HPDE6-E6E7 (cell line): Measurements from ENCODE around the gene CCSAP.
"Not testable (repeated sequence)": the region's sequence is repeated elsewhere in the genome, so short reads cannot be mapped to it uniquely, and the experiment has no call there.

Source experiments
- DNase-seq: peaks from one replicate; pipeline ENCODE4 v3.0.0; 2011; ENCODE audit warnings: missing footprints; ENCODE audit errors: extremely low spot score

Gene CCSAP

DNA sequence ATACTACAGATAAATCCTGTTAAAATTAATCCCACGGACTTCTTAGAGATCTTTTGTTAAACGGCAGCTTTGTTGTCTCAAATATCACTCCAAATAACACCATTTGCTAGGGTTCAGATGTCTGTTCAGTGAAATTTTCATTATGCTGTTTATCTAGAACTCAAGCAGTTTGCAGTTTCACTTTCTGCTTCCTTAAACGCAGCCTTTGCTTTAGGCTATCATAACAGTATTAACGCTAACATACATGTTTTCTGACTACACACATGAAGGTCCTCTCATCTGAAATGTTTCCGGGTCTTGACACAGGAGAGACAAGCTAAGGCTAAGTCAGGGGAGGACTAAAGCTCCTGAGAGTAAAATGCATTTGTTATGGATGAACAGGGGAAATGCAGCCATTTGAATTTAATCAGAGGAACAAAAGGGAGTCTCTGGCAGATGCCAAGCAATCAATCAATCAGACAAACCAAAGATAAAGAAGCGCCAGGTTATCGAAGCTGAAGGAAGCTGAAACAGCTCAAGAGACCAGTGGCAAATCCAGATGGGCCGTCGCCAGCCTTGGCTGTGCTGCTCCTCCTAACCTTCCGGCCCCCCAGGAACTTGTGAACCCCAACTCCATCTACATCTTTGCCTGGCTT is 16.9 kb downstream of the CCSAP start:
- no peak for DNase-seq

DNA sequence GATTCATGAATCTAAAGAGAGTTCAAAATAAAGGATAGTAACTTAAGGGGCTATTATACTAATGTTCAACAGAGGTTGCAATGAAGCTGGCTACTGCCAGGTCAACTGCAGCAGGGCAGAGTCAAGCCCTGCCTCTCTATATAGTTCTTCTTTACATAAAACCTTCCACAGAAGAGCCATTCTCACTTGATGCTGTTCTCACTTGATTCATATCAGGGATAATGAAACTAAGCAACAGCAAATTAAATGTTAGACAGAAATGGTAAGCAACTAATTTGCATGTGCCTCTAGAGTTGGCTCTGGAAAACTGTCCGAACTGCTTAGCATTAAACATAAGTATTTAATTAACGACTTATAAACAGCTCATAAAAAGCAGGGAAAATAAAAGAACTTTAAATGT is 17.4 kb downstream of the CCSAP start:
- no peak for DNase-seq

DNA sequence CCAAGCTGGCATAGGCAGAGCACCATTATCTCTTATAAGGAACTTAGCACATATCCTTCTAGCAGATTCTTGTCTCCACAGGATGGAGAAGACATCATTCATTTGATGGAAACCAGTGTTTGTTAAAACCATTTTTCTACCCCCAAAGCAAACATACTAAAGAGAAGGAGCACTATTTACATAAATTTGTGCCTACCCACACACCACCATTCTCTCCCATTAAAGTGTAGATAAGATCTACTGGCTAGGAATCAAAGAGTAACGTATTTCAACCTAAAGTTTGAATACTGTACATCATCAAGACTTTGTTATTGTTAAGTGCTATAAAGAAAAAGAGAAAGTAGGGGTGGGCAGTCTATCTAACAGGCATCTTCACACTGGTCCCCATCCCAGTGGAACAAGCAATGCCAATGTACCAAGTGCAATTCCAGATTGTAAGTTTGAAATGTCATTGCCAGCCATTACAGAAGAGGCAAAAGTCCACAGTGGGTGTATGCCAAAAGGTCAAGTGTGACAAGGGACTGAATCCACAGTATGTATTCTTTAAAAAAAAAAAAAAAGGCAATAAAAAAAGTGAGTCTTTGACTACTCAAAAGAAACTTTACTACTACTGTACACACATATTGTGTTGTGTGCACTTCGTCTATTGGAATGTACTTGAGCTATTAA is 18.8 kb downstream of the CCSAP start:
- no peak for DNase-seq

DNA sequence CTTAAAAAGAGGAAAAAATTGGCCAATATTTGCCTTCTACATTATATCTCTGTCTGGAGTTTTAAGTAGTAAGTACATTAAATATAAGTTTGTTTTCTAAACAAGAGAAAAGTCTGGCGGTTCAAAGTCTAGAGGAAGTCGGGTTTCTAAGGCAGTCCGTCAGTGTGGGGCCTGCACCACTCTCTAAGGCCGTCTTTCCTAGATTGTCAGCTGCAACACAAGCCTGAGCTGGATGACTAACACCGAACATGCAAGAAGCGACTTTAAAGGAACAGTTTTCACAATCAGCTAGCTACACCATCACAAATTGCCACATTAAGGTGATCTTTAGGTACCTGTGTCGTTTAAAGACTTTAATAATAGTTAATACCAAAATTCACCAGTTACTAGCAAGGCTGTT is 19.6 kb downstream of the CCSAP start:
- no peak for DNase-seq

DNA sequence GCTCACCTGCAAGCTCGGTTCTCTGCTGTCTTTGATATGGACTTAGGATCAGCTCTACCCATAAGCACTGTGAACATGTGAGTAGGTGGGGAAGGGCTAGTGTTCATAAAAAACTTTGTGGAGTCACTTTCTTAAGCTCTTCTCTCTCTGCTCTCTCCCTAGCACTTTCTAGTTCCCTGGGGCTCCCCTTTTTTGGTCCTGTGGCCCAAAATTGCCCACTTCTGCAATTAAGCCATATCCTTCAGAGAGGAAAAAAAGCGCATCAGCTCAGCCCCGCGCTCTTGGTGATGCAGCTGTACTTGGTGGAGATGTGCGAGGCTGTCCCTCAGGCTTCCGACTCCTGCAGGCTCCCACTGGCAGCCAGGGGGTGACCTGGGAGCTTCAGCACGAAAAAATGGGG is 23.4 kb downstream of the CCSAP start:
- DNase-seq = no peak

DNA sequence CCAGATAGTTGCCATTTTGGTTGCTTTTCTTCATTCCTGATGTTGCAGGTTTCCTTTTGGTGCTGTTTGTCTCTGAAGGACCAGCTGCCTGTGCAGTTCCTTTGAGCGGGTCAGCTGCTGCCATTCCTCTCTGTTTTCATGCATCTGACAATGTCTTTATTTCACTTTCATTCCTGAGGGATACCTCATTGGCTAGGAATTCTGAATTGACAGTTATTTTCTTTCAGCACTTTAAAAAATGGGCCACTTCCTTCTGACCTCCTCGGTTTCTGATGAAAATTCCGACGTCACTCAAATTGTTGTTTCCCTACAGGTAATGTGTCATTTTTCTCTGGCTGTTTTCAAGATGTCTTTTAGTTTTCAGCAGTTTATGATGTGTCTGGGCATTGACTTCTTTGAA is 24.8 kb downstream of the CCSAP start:
- DNase-seq = no peak

DNA sequence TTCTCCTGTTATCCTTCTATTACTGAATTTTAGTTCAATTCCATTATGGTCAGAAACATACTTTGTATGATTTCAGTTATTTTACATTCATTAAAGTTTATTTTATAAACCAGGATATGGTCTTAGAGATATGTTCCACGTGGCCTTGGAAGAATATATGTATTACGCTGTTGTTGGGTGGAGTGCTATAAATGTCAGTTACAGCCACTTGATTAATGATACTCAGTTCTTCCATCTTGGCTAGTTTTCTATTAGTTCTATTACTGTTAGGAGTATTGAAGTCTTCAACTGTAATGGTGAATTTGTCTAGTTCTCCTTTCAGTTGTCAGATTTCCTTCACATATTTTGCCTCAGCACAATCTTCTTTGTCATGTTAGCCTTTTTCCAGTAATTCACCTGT is 26.7 kb downstream of the CCSAP start:
- DNase-seq = no peak

DNA sequence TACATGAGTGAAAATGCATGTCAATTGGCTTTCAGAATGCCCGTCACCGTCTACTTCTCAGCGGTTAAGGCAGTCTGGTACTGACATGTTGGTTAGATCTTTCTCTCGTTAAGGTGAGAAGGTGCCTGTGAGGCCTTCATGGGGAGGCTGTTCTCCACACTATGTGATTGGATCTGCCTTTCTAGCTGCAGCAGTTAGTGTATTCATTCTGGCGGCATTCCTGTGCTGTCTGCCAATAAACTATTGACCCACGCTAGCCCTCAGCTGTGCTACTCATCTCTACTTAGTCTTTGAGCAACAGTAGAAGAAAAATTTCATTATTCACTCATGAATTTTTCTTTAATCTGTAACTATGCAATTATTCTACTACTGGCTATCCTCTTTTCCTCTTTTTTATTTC is 32.0 kb downstream of the CCSAP start:
- no peak for DNase-seq

DNA sequence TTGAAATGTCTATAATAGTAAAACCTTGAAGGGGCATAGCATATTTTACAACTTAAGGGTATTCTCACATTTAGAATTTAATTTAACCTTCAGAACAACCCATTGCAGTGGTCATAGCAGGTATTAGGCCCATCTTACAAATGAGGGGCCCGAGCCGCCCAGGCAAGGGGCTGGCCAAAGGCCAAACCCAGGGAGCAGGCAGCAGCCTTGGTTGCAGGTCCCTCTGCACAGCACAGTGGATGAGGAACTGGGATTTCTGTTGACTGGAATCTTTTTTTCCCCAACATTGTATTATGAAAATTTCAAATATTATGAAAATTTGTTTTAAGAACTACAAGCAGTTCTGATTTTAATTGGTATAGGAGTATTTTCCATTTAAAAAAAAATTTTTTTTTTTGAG is 33.2 kb downstream of the CCSAP start:
- no peak for DNase-seq

DNA sequence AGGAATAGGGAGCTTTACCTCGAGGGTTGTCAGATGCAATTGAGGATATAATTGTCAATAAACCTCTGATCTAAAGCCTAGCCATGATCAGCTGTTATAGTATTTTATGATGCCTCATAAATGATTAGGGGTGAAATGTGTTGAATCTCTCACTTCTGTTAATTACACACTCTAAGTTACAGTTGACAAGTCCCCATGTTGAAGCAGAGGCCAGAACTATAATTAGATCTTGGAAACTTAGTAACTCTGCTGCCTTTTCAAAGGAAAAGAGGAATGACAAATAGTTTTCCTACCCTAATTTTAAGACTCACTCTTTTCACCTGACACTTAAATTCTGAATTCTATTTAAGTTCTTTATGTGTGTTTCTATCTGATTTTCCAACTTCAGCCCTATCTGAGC is 33.8 kb downstream of the CCSAP start:
- DNase-seq = no peak

DNA sequence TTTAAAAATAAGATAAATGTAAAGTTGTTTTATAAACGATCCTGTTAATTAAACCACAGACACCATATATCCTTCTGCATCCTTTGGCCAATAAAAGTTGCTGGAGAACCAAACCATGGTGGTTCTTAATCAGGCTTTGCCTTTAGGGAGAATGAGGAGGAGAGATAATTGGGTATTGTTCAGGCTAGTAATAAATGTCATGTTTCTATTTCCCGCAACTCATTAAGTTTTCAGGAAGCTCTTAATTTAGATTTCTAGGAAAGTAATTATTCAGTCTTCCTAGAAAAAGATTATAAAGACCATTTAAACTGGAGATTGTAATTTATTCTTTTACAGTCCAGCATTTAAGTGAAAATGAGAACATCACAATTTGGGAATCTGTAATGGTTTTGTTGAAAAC is 37.5 kb downstream of the CCSAP start:
- no peak for DNase-seq

DNA sequence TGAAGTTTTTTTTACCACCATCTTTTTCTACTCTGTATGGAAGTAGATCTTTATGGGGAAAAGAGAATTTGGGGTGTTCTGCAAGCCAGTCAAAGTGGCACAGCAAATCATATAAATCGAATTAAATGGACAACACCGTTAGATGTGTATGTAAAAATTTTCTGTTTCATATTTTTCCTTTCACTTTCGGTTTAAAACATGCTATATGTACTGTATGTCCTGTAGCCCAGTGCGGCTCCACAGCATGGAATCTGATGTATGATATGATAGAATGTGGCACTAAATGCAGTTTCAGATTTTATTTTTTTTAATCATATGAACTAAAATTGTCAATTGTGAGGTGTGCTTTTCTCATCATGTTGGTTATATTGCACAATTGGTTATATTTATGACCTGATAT is 39.0 kb downstream of the CCSAP start:
- DNase-seq = no peak

DNA sequence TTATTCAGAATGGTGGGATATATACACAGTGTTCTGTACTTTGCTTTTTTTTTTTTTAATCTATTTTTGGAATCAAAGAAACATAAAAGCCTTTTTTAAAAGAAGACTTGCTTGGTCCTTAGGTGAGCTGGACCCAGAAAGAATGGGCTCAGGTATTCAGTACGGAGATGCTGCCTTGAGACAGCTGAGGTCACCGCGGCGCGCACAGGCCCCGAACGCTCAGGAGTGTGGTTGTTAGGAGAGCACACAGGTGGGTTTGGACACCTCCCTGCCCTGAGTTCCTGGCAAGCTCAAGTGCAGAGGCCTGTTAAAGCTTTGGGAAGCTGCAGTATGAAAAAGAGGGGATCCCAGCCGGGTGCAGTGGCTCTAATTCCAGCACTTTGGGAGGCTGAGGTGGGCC is 40.1 kb downstream of the CCSAP start:
- no peak for DNase-seq

DNA sequence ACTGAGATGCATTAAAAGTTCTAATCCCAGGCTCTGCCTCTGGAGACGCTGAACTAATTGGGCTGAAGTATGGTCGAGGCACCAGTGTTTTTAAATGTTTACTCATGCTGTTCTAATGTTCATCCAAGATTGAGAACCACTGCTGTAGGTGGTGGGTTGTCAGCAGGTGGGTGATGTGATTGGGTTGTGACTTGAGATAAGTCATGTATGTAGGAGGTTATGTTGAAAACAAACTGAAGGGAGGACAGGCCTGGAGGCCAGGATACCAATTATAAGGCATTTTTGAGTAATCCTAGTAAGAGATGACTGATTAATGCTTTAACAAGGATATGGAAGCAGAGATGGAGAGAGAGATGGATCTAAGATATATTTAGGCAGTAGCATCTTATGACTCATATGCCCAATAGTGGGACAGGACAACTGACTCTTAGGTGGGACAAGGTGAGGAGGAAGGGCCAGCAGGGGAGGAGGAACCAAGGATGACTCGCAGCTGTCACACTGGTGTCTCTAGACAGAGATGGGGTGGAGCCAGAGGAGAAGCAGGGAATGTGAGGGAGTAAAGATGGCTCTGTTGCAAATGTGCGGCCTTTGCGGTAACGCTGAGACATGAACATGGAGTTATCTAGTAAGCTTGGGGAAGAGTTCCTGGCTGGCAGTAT is 42.6 kb downstream of the CCSAP start:
- DNase-seq = no peak

DNA sequence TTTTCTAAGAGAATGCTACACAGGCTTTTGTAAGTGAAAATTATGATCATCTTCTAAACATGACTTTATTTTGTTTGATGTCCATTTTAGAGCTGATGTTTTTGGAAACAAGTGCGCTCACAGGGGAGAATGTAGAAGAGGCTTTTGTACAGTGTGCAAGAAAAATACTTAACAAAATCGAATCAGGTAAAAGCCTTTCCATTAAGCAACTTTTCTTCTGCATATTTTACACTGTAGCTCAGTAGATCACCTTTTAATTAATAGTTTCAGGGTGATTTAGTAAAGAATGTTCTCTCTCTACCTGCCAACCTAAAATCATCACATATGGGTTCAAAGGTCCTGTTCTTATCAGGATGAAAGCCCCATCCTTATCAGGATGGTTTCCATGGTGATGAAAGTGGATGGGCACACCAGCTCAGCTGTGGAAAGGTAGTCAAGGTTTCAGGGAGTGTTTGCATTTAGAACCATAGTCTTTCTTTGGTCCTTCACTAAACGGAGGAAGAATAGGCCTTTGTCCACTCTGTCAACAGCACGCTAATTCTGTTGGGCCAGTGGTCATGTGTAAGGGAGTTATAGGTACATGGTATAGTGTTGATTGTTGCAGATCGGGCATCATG is 43.9 kb downstream of the CCSAP start:
- DNase-seq = no peak

DNA sequence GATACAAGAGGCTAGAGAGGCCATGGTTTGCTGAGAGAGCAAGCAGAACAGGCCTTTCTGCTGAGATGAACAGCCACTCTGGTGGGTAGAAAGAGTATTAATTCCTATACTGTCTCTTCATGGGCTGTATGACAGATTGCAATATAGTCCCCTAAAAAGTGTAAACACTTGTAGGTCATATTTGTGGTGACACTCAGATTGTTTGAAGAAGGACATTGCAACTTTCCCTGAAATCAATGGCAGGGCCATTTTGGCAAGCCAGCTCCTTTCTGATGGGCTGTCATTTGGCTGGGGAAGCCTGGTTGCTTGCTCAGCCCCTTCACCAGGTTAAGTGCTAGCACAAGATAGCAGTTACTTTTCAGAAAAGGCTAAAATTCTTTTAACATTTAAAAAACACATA is 44.4 kb downstream of the CCSAP start:
- no peak for DNase-seq

DNA sequence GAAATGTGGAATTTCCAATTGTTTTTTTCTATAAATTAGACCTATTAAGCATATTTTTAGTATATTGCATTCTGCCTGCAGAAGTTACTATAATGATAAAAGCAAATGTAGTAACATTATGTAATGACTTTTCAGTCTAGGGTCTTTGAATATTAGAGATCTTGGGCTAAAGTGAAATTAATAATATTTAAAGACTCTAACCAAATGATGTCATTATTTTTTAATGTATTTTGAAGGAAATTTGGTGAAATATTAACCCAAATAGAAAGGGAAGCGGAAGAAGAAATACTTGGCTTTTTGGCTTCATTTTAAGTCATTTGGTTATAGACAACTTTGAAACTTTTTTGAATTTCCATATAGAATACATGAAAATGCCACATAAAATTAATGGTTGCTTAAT is 45.1 kb downstream of the CCSAP start:
- DNase-seq = no peak

DNA sequence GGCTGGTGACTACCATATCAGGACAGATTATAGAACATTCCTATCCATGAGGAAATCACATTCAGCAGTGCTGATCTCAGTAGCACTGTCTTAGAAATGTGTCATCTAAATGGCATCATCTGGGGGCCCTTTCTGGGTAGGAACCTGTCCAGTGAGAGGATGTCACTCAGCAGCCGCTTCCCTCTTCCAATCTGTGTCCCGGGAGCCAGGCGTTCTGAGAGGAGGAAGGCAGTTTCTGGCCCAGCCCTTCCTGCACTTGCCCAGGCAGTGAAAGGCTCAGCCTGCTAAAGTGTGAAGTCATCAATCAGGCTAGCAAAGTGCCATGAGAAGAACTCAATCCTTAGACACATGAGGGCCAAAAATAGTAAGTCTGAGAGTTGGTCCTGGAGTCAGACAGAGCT is 46.3 kb downstream of the CCSAP start:
- DNase-seq = peak; percentile 79

DNA sequence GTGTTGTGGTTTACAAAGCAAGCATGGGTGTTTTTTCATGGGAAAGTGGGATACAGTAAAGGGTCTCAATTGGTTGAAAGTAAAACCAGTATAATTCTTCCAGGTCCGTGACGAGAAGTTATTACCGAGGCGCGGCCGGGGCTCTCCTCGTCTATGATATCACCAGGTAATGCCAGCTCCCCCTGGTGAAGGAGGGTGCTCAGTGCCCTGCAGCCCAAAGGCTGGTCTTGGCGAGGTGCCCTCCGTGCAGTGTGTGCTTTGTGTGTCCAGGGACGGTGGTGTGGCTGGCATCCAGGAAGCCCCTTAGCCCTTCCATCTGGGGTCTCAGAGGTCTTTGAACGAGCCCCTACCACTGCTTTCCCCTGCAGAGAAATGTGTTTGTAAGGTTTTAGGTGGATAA is 47.1 kb downstream of the CCSAP start:
- DNase-seq = no peak

DNA sequence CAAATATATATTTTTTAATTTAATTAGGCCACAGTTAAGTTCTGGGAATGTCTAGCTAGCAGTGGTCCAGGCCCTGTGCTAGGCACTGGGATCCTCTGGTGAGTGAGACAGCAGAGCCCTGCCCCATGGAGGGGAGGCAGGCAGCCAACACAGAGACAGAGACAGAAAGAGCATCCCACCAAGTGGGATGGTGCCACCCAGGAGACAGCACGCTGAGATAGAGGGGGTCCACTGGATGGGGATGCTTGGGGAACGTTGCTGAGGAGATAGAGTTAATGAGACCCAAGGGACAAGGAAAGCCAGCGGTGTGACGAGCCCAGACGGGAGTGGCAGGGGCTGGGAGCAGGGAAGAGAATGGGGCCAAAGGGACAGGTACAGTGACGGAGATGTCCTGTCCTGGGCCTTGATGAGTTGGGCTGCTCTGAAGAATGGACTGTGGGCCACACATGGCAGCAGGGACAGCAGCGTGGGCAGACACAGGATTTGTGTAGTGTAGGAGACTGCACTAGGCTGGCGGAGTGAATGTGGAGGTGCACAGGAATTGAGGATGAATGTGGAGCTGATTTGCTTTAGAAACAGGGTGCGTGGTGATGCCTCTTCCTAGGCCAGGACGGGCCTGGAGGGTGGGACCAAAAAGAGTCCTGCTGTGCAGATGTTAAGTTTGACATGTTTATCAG is 49.2 kb downstream of the CCSAP start:
- no peak for DNase-seq

DNA sequence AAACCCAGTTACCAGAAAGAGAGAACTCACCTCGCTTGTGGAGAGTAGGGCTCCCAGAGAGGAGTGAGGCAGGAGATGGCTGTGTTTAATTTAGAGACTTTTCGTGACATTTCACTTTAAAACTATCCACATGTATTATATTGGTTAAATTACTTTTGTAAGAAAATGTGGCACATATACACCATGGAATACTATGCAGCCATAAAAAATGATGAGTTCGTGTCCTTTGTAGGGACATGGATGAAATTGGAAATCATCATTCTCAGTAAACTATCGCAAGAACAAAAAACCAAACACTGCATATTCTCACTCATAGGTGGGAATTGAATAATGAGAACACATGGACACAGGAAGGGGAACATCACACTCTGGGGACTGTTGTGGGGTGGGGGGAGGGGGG is 51.2 kb downstream of the CCSAP start:
- DNase-seq = not testable (repeated sequence)

DNA sequence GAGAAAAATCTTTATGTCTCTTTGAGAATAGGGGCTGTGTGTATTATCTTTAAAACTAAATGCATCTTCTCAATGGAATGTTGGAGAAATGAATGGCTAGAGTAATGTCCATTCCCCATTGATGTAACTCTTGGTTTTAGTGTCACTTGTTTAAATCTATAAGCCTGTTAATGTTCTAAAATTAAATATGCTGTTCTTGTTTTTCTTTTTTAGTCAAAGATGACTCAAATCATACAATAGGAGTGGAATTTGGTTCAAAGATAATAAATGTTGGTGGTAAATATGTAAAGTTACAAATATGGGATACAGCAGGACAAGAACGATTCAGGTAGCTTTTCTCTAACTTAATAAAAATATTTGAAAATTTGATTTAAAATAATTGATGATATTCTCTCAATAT is 54.3 kb downstream of the CCSAP start:
- no peak for DNase-seq
